Measurements from ENCODE around the gene ROCK1.

- TF ChIP-seq CTCF (IDR thresholded peaks at IDR 0.05) (no peak), POLR2A (IDR thresholded peaks at IDR 0.05) (no peak)
Measured at GRCh38 chr18:21141668-21142422, 30.2 kb upstream of the ROCK1 start.

Data from heart left ventricle (tissue), 13 donors.